Measurements from ENCODE around the gene CFAP46. TPM values are rescaled to one million over a fixed set of nuclear protein-coding genes. Genes with fewer than 3 reads are reported as not detected.

CFAP46 gene
- total RNA-seq, 1 donor from 2014 or later = 4.4 TPM

DNA sequence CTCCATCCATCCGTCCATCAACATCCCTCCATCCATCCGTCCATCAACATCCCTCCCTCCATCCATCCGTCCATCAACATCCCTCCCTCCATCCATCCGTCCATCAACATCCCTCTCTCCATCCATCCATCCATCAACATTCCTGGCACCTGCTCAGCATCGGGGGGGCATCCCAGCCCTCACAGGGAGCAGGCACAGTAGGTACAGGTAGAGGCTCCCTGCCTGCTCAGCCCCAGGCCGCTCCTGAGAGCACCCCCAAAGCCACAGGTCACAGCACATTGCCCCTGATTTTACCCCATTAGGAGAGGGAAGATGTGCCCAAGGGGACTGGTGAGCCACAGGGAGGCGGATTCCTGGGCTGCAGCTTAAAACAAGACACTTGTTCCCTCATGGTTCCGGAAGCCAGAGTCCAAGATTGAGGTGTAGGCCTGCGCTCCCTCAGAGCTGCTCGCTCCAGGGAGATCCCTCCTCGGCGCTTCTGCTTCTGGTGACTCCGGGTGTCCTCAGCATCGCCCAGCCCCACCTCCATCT is 21.1 kb upstream of the CFAP46 start:
- TF ChIP-seq, protein P1, sequence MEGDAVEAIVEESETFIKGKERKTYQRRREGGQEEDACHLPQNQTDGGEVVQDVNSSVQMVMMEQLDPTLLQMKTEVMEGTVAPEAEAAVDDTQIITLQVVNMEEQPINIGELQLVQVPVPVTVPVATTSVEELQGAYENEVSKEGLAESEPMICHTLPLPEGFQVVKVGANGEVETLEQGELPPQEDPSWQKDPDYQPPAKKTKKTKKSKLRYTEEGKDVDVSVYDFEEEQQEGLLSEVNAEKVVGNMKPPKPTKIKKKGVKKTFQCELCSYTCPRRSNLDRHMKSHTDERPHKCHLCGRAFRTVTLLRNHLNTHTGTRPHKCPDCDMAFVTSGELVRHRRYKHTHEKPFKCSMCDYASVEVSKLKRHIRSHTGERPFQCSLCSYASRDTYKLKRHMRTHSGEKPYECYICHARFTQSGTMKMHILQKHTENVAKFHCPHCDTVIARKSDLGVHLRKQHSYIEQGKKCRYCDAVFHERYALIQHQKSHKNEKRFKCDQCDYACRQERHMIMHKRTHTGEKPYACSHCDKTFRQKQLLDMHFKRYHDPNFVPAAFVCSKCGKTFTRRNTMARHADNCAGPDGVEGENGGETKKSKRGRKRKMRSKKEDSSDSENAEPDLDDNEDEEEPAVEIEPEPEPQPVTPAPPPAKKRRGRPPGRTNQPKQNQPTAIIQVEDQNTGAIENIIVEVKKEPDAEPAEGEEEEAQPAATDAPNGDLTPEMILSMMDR (conservative IDR thresholded peaks at IDR 0.05) = no peak
- Mint-ChIP-seq H3K27ac (ENCODE audit: unreplicated experiment) (no peak overlapping the region), H3K36me3 (ENCODE audit: low read depth) (no peaks in the 10 kb centered on the region), H3K9me3 (no peaks in the 10 kb centered on the region), H3K4me3 (no peak overlapping the region), H3K4me1 (peaks cover 13% of the 10 kb centered on the region), H3K27me3 (ENCODE audit: low read depth) (peaks cover 28% of the 10 kb centered on the region)
- no peak for DNase-seq (ENCODE audit: low read depth, low spot score)

DNA sequence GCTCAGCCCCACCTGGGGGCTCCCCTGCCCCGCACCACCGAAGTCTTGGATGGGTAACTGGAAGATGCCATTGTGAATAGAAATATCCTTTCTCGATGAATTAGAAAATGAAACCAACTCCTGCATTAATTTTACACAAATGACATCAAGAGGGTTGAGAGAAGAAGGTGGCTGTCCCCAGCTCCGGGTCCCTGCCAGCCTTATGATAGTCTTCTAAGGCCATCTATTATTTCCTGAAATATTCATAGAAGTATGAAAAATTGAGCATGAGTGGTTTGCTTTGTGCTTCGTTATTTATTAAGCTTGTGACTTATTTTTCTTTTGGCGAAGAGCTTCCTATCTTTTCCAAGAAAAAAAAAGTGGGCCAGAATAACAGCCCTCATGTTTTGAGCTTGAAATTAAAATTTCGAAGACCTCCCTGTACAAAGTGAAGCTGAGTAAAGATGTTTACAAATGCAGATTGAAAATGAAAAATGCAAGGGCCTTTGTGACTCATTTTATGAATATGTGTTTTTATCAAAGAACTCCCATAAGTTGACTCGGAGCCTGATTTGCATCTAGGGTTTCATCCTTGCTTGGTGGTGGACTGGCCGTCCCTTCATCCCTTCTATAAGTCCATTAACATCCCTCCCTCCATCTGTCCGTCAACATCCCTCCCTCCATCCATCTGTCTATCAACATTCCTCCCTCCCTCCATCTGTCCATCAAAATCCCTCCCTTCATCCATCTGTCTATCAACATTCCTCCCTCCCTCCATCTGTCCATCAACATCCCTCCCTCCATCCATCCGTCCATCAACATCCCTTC is 20.5 kb upstream of the CFAP46 start:
- TF ChIP-seq, protein P1 (conservative IDR thresholded peaks at IDR 0.05) = no peak
- Mint-ChIP-seq H3K27me3 (ENCODE audit: low read depth) (peaks cover 23% of the 10 kb centered on the region), H3K36me3 (ENCODE audit: low read depth) (no peaks in the 10 kb centered on the region), H3K4me1 (peaks cover 13% of the 10 kb centered on the region), H3K9me3 (no peaks in the 10 kb centered on the region), H3K4me3 (peak overlapping the region; percentile 69), H3K27ac (ENCODE audit: unreplicated experiment) (no peak overlapping the region)
- DNase-seq (ENCODE audit: low read depth, low spot score) = no peak

DNA sequence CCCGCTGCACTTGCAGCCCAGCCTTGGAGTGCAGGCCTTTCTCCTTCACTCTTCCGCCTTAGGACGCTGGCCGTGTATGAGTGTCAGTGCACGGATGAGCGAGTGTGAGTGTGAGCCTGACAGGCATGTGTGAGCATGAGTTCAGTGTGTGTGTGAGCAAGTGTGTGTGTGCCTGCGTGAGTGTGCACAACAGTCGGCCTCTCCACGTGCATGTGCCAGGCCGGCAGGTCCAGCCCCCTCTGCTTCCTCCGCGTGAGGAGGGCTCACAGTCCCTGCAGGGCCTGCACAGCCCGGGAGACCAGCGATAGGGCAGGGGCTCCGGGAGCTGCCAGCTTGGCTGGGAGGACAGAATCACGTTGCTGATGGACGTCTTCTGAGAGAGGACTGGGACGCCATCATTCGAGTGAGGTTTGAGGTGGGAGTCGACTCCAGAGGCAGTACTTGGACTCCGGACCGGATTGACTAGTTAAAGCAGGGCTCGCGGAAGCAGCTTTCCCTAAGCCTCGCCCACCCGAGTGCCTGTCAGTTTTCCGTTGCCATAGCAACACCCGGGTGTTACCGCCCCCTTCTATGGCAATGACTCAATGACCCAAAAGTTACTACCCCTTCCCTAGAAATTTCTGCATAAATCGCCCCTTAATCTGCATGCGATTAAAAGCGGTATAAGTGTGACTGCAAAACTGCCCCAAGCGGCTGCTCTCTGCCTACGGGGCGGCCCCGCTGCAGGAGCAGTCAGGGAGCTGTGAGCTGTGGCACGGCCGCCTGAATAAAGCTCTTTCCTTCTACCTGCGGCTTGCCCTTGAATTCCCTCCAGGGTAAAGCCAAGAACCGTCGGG is 19.6 kb upstream of the CFAP46 start:
- peak; percentile 56 for DNase-seq (ENCODE audit: low read depth, low spot score)
- no peaks in the 10 kb centered on the region for H3K36me3 Mint-ChIP-seq (ENCODE audit: low read depth)
- TF ChIP-seq, protein P1 (conservative IDR thresholded peaks at IDR 0.05) = no peak
- H3K4me3 Mint-ChIP-seq = peak overlapping the region; percentile 69
- H3K9me3 Mint-ChIP-seq = no peaks in the 10 kb centered on the region
- H3K27me3 Mint-ChIP-seq (ENCODE audit: low read depth) = peaks cover 20% of the 10 kb centered on the region
- peaks cover 13% of the 10 kb centered on the region for H3K4me1 Mint-ChIP-seq
- no peak overlapping the region for H3K27ac Mint-ChIP-seq (ENCODE audit: unreplicated experiment)

DNA sequence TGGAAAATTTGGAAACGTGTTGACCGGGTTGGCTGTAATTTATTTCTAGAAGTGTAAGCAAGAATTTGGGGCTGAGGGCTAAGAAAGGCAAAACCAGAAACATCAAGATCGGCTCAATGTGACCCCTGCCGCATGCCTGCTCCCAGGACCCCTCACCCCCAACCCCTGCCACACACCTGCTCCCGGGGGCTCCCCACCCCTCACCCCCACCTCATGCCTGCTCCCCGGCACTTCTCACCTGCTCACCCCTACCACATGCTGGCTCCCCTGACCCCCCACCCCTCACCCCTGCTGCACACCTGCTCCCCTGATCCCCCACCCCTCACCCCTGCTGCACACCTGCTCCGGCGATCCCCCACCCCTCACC is 19.0 kb upstream of the CFAP46 start:
- no peaks in the 10 kb centered on the region for H3K9me3 Mint-ChIP-seq
- no peak overlapping the region for H3K4me3 Mint-ChIP-seq
- TF ChIP-seq, protein P1 (conservative IDR thresholded peaks at IDR 0.05) = no peak
- H3K27ac Mint-ChIP-seq (ENCODE audit: unreplicated experiment) = no peak overlapping the region
- DNase-seq (ENCODE audit: low read depth, low spot score) = no peak
- no peaks in the 10 kb centered on the region for H3K36me3 Mint-ChIP-seq (ENCODE audit: low read depth)
- peaks cover 13% of the 10 kb centered on the region for H3K4me1 Mint-ChIP-seq
- H3K27me3 Mint-ChIP-seq (ENCODE audit: low read depth) = peaks cover 22% of the 10 kb centered on the region

DNA sequence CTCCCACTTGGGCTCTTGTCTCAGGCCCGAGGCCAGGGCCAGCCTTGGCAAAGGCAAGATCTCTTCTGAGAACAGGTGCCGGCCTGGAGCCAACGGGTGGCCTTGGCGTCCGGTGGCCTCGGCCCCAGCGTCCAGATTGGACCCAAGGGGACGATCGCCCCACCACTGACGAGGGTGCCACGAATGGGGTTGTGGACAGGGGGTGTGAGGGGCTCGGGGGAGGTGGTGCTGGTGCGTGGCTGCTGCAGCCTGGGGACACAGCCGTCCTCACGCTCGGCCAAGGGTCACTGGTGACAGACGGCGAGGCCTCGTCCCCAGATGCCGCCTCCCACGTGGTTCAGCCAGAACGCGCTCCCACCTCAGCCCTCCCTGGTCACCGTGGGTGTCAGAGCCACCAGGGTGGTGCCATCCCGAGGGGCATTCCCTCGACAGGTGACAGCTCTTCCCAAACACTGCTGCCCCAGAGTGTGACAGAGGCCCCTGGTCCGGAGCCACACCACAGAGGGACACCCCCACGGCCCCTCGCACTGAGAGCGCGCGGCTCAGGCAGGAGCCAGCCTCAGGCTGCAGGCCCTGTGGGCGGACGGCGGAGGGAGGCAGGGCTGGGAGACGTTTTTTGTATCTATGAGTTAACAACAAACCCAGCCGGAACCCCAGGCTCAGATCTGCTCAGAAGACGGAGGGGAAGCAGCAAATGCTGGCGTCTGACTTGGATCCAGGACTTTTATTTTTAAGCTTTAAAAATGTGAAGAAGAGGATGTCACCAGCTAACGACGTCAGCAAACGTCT is 18.5 kb upstream of the CFAP46 start:
- H3K36me3 Mint-ChIP-seq (ENCODE audit: low read depth) = no peaks in the 10 kb centered on the region
- TF ChIP-seq, protein P1 (conservative IDR thresholded peaks at IDR 0.05) = no peak
- H3K27ac Mint-ChIP-seq (ENCODE audit: unreplicated experiment) = no peak overlapping the region
- DNase-seq (ENCODE audit: low read depth, low spot score) = no peak
- H3K4me3 Mint-ChIP-seq = no peak overlapping the region
- no peaks in the 10 kb centered on the region for H3K9me3 Mint-ChIP-seq
- peaks cover 13% of the 10 kb centered on the region for H3K4me1 Mint-ChIP-seq
- H3K27me3 Mint-ChIP-seq (ENCODE audit: low read depth) = peaks cover 18% of the 10 kb centered on the region

All from neural crest cell (in vitro differentiated cells).